Lung (tissue), 12 donors: ENCODE data around the gene ACOD1. TPM values are rescaled to one million over a fixed set of nuclear protein-coding genes. Genes with fewer than 3 reads are reported as not detected.

Experiments used
- ATAC-seq: fragments of 200-7000 bp; cut with Tn5 transposase; one replicate; pipeline ENCODE4 v1.9.1; 2020; ENCODE audit warnings: moderate number of reproducible peaks; ENCODE audit not compliant: insufficient read depth, low FRiP score
- DNase-seq, 3 donors: peaks; one replicate each; pipeline ENCODE4 v3.0.0-alpha.2; 2013 to 2017
- H3K27ac ChIP-seq, 2 donors: one replicate each; pipeline ENCODE4 v1.5.1; 2013; ENCODE audit warnings: mild to moderate bottlenecking in 2 of 2, moderate library complexity in 2 of 2, control low read depth in 1 of 2, inconsistent platforms in 1 of 2, low read depth in 1 of 2, low read length in 1 of 2
- H3K27me3 ChIP-seq, 3 donors: one replicate each; pipeline ENCODE4 v1.5.1; 2013; ENCODE audit warnings: low read length in 2 of 3; ENCODE audit not compliant: control insufficient read depth in 3 of 3, insufficient read depth in 3 of 3
- H3K36me3 ChIP-seq, 4 donors: one replicate each; pipeline ENCODE4 v1.5.1; 2013; ENCODE audit warnings: low read length in 4 of 4, mild to moderate bottlenecking in 1 of 4, moderate library complexity in 1 of 4; ENCODE audit not compliant: control insufficient read depth in 4 of 4, insufficient read depth in 4 of 4
- H3K4me1 ChIP-seq, 5 donors: one replicate each; pipeline ENCODE4 v1.5.1; 2013; ENCODE audit warnings: low read length in 5 of 5, mild to moderate bottlenecking in 2 of 5, moderate library complexity in 1 of 5; ENCODE audit not compliant: control insufficient read depth in 5 of 5, insufficient read depth in 5 of 5
- H3K4me3 ChIP-seq: one replicate; pipeline ENCODE4 v1.5.1; 2013; ENCODE audit warnings: mild to moderate bottlenecking, control low read depth, moderate library complexity
- H3K9ac ChIP-seq, 2 donors: one replicate each; pipeline ENCODE4 v1.5.1; 2013; ENCODE audit warnings: low read length in 2 of 2, control low read depth in 1 of 2; ENCODE audit not compliant: insufficient read depth in 1 of 2
- H3K9me3 ChIP-seq, 4 donors: one replicate each; pipeline ENCODE4 v1.5.1; 2013; ENCODE audit warnings: low read length in 3 of 4, mild to moderate bottlenecking in 1 of 4, moderate library complexity in 1 of 4; ENCODE audit not compliant: control insufficient read depth in 4 of 4, insufficient read depth in 3 of 4
- WGBS, 2 donors: extraction: QIAGEN DNeasy Blood & Tissue Kit; methylation state at CpG; one replicate each; pipeline ENCODE4 v1.1.7; 2013; 5-methylcytosine and 5-hydroxymethylcytosine counted together
- polyA plus RNA-seq, 2 donors: library from polyadenylated mRNA; stranded (reverse); fragments of 200-250 nt; gene quantifications; one replicate each; pipeline ENCODE4 v1.2.1, GENCODE V29; 2013
- total RNA-seq, 2 donors: library from RNA; depleted of rRNA in 1 of 2; stranded (reverse); fragments of >200 nt in 1 of 2; gene quantifications; one replicate each; pipeline ENCODE4 v1.2.1, GENCODE V29; 2014 to 2021
- TF ChIP-seq, protein P1 (sequence below): IDR thresholded peaks from 2 replicates; pipeline ENCODE4 v1.5.1; 2012; ENCODE audit warnings: mild to moderate bottlenecking; ENCODE audit errors: control extremely low read depth, extremely low read depth
- donor health status: control.
- donor health status: control.
- donor health status: Bipolar disorder and iron deficiency.
- donor health status: healthy.
- donor health status: DM: yes; HTN: yes; CAD: no.

The ACOD1 gene
- total and polyA plus RNA-seq, 4 donors = 0.10 to 11.0 TPM; not detected in 2

DNA sequence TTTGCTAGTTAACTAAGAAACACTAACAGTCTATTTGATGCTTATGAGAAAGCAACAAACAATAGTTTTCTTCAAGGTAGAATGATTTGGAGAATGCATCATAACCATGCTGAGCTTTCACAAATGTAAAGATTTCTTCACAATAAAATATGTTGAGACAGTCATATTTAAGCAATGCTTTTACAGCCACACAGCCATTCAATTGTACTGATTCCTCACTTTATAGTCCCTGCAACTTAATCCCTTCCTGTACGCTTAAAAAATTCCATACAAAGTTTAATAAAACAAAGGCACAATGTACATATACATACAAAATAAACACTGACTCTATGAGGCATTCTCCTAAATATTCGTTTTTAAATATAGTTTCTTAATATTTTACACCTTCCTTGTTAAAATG lies 4.7 kb upstream of the ACOD1 start:
- no peaks in the 10 kb centered on the region for H3K4me1 ChIP-seq
- TF ChIP-seq, protein P1, sequence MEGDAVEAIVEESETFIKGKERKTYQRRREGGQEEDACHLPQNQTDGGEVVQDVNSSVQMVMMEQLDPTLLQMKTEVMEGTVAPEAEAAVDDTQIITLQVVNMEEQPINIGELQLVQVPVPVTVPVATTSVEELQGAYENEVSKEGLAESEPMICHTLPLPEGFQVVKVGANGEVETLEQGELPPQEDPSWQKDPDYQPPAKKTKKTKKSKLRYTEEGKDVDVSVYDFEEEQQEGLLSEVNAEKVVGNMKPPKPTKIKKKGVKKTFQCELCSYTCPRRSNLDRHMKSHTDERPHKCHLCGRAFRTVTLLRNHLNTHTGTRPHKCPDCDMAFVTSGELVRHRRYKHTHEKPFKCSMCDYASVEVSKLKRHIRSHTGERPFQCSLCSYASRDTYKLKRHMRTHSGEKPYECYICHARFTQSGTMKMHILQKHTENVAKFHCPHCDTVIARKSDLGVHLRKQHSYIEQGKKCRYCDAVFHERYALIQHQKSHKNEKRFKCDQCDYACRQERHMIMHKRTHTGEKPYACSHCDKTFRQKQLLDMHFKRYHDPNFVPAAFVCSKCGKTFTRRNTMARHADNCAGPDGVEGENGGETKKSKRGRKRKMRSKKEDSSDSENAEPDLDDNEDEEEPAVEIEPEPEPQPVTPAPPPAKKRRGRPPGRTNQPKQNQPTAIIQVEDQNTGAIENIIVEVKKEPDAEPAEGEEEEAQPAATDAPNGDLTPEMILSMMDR = no peak
- WGBS, 2 donors = 79 to 88% methylated on average over 2 of the region's 2 CpGs
- no peak overlapping the region for H3K9ac ChIP-seq
- no peaks in the 10 kb centered on the region for H3K27me3 ChIP-seq
- no peak overlapping the region for H3K4me3 ChIP-seq
- no peak overlapping the region for H3K27ac ChIP-seq
- no peak for ATAC-seq
- no peaks in the 10 kb centered on the region for H3K9me3 ChIP-seq
- no peak for DNase-seq
- H3K36me3 ChIP-seq = no peaks in the 10 kb centered on the region

DNA sequence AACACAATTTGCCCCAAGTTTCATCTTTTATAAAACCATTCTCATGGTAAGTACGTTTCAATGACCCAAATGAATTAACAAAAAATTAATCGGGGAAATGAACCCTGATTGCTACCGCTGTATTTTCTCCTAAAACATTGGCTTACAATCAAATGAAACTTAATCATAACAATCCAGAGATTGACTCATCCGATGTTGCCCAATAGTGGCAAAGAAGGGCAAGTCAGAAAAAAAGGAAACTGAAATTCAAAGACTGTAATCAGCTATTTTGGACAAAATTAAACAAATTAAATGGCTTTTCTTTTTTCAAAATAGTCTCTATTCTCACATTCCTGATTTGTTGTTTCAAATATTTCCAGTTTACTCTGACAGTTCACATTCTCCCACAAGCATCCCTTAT lies 3.9 kb upstream of the ACOD1 start:
- no peaks in the 10 kb centered on the region for H3K27me3 ChIP-seq
- WGBS, 2 donors = 23 to 37% methylated on average over 4 of the region's 4 CpGs

DNA sequence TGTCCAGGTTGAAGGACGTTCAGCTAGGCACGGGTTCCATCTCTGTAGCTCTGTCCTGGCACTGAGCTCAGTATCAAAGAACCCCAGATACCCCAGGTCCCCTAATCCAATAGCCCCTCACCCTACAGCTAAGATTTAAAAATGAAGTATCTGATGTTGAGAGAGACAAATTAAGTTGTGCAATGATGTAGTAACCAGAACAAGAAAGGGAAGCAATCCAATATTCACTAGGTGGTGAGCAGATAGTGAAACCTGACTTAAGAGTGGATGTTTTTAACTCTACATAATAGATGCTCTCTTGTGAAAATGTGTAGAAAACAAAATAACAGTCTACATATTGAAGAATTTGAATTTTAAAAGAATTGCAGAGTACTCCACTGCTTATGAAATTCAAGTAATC lies 1.8 kb downstream of the ACOD1 start:
- Histone ChIP-seq H3K9ac (no peak overlapping the region), H3K27me3 (no peaks in the 10 kb centered on the region), H3K36me3 (no peaks in the 10 kb centered on the region), H3K9me3 (no peaks in the 10 kb centered on the region), H3K4me3 (no peak overlapping the region), H3K4me1 (no peaks in the 10 kb centered on the region), H3K27ac (no peak overlapping the region)
- TF ChIP-seq, protein P1 = no peak
- no peak for ATAC-seq
- WGBS, 2 donors = 92 to 95% methylated on average over 2 of the region's 2 CpGs
- no peak for DNase-seq

More for the DNA sequence above, 3.9 kb upstream of the ACOD1 start:
- Histone ChIP-seq H3K4me3 (no peak overlapping the region), H3K4me1 (no peaks in the 10 kb centered on the region), H3K9me3 (no peaks in the 10 kb centered on the region), H3K36me3 (no peaks in the 10 kb centered on the region), H3K9ac (no peak overlapping the region), H3K27ac (no peak overlapping the region)
- DNase-seq (peak in 1 of 3 donors; percentile 15), ATAC-seq (peak; percentile 9)
- TF ChIP-seq, protein P1 = no peak

DNA sequence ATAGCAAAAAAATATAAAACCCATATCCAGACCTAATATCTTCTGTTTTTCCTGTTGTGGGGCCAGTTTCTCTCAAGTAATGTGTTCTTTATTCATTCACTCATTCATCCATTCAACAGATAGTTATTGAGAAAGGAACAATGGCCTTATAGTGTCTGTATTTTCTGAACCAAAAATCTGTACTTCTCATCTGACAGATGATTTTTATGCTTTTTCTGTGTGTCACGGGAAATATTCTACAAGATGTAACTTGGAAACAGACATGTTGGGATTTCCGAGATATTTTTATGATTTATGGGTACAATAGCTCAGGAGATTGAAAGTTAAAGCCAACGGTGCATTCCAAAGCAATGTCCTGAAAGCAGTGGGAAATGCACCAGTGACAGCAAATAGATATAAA lies 5.7 kb downstream of the ACOD1 start:
- no peak overlapping the region for H3K4me3 ChIP-seq

More for the DNA sequence above, 5.7 kb downstream of the ACOD1 start:
- DNase-seq (no peak), ATAC-seq (no peak)
- no peak overlapping the region for H3K9ac ChIP-seq
- TF ChIP-seq, protein P1 = no peak
- H3K36me3 ChIP-seq = no peaks in the 10 kb centered on the region
- H3K9me3 ChIP-seq = peaks cover 0 to 3% (median 0%) of the 10 kb centered on the region in 4 donors
- WGBS, 2 donors = 71 to 83% methylated on average over 3 of the region's 3 CpGs
- H3K27ac ChIP-seq = no peak overlapping the region
- H3K4me1 ChIP-seq = no peaks in the 10 kb centered on the region
- no peaks in the 10 kb centered on the region for H3K27me3 ChIP-seq
